HG03558 (cell line): ENCODE measurements around the gene AUH.
"Not testable (repeated sequence)": the region's sequence is repeated elsewhere in the genome, so short reads cannot be mapped to it uniquely, and the experiment has no call there.

Source experiments
- ATAC-seq: cut with Tn5 transposase; IDR thresholded peaks from one replicate; pipeline ENCODE4 v1.9.1; 2021; ENCODE audit warnings: moderate number of reproducible peaks; ENCODE audit not compliant: unreplicated experiment; ENCODE audit errors: extremely low read depth

Gene AUH, protein sequence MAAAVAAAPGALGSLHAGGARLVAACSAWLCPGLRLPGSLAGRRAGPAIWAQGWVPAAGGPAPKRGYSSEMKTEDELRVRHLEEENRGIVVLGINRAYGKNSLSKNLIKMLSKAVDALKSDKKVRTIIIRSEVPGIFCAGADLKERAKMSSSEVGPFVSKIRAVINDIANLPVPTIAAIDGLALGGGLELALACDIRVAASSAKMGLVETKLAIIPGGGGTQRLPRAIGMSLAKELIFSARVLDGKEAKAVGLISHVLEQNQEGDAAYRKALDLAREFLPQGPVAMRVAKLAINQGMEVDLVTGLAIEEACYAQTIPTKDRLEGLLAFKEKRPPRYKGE

DNA sequence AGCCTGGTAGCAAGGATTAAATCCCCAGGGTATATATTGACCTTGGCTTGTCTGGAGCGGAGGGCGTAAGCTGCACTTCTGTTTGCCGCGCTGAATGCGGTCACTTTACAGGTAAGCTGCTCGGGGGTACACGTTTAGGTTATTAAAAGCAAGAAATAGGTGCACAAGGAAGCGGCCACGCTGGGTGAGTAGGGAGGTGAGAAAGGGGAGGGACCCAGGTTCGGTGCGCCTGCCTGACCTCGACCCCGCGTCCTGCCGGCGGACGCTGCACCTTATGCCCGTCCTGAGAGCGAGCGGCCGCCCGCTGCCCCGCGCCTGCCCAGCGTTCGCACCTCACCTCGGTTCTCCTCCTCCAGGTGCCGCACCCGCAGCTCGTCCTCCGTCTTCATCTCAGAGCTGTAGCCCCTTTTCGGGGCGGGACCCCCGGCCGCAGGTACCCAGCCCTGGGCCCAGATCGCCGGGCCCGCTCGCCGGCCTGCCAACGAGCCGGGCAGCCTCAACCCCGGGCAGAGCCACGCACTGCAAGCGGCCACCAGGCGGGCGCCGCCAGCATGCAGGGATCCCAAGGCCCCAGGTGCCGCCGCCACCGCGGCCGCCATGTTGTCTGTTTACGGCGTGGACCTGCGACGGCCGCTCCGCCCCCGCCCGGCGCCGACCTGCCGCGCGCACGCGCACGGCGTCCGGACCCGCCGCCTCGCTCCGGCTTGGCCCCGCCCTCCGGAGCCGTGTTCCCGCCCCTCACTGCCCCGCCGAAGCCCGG lies at the start of gene AUH:
Gene AUH (minus strand): TSS at position 628 of the 760 bp plus-strand sequence. CDS start 29 bp downstream, at position 599.
- ATAC-seq = peak; percentile 47

- ATAC-seq = no peak
Measured at GRCh38 chr9:91411096-91411771, 49.5 kb upstream of the AUH start.

- no peak for ATAC-seq
Measured at GRCh38 chr9:91410161-91410560, 48.4 kb upstream of the AUH start.

GRCh38 chr9:91408475-91408874 lies 46.8 kb upstream of the AUH start:
- no peak for ATAC-seq

DNA sequence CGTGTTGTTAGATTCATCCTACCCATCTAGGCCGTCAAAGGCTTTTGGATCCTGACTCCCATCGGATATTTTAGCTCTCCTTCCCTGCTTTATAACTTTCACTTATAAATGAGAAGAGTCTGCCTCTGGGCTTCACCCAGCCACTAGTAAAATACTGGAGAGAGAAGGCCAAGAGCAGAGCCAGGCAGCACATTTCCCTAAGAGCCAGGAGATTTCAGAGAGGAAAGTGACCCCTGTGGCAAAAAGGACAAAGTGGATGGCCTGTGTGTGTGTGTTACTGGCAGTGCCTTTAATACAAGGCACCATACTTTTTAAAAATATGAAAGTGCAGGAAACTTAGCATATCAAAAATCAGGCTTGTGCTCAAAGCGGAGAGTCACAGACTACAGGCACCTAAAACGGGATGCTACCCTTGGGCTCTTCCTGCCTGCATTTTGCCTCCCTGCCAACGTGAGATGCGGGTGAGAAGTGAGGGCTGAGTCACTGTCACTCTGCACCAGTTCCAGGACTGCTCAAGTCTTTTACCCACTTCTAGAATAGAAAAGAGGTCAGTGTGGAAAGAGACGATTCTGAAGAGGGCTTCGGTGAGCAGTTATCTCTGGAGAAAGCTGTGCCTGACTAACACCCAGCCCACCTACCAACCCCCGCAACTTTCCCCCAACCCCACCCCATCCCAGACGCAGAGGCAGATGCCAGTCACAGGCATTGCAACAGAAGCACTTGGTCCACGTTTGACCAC lies 46.0 kb upstream of the AUH start:
- ATAC-seq = no peak

- ATAC-seq = no peak
Measured at GRCh38 chr9:91405343-91406077, 43.8 kb upstream of the AUH start.

DNA sequence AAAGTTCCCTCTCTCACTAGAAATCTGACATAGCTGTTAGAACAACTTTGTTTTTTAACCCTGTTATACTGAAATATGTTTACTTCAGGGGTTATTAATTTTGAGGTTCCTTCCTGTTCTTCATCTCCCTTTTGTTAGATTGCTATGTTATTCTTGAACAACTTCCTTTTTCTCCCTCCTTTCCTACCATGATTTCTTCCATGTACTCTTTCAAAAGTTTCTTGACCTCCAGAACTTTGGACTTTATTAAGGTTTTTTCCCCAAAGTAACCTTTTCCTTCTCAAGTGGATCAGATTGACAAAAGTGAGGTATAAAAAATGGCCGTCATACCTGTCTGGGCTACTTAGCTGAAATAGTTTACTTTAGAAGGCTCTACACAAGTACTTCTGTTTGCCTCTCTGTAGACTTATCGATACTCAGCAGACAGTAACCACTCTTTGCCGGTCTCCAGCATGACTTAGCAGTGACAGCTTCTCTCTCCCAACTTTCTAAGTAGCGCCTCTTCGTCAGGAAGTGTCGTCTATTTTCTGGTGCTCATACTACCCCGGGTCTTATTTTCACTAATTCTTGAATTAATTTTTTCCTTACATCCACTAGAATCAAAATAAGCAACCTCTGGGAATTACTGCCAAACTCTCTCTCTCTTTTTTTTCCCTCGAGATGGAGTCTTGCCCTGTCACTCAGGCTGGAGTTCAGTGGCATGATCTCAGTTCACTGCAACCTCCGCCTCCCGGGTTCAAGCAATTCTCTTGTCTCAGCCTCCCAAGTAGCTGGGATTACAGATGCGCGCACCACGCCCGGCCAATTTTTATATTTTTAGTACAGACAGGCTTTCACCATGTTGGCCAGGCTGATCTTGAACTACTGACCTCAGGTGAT lies 42.2 kb upstream of the AUH start:
- ATAC-seq = no peak

DNA sequence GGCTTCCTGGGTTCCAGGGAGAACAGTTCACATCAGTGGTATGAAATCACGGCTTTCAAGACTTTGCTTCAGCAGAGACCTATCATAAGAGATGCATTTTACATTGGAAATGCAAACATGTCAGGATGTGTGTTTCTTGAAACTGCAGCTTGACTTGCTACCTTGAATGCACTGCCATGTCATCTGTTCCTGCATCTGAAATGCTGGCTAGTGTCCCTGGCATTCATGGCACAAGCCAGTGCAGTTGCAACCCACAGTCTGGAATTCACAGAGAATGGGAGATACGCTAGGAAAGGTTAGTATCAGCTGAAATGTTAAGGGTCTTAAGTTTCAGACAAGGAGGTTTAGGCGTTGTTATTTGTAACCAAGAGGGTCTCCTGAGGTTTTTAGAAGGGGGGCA lies 37.2 kb upstream of the AUH start:
- ATAC-seq = no peak

DNA sequence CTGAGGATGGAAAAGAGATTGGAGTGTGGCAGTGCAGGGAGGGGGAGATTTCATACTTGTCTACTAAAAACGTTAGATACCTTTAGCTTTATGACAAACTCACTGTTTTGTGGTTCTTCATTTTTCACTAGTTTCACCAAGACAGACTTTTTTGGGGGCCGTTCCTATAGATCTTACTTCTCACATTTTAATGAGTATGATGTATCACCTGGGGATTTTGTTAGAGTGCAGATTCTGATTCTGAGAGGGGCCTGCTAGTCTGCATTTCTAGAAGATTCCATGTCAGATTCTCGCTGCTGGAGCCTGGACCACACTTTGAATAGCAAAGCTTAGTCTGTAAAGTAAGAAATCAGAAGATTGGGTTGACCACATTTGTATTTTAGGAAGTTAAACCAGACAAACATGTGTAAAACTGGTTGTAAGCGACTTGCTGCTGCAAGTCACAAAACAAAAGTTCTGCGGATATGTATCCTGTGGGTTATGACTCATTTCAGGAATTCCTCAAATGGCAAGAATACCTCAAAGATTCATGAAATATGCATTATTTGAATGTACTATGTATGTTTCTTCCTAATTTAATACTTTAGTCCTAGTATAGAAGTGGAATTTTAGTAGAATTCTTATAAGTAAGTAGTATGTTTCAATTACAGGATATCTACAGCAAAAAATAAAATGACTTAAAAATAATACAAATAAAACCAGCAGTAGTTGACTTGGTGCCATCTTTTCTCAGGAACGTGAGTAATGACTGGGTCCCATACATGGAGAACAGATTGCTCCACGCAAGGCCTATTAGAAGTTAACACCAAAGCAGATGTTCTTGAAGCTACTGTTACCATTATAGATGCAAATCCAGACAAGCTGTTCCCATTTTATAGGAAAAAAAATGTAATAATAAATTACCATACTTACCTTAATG lies 34.1 kb upstream of the AUH start:
- no peak for ATAC-seq

DNA sequence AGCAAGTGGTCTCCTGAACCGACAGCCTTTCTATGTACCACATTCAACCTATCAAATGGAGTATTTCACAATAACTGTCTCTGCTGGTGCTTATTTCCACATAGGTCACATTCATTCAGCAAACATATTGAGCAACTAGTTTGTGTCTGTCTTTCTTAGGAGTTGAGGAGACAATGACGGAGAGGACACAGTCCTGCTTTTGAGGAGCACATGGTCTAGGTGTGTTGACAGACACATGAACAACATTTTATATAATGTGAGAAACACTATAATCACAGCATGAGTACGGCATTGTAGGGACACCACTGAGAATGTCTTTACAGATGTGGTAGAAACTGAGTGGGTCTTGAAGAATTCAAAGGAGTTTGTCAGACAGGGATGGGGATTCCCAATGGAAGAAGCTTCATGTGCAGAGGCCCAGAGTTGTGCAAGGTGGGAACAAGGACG lies 33.4 kb upstream of the AUH start:
- ATAC-seq = no peak

- no peak for ATAC-seq
Measured at GRCh38 chr9:91393826-91394225, 32.1 kb upstream of the AUH start.

GRCh38 chr9:91392435-91392834 lies 30.7 kb upstream of the AUH start:
- no peak for ATAC-seq

DNA sequence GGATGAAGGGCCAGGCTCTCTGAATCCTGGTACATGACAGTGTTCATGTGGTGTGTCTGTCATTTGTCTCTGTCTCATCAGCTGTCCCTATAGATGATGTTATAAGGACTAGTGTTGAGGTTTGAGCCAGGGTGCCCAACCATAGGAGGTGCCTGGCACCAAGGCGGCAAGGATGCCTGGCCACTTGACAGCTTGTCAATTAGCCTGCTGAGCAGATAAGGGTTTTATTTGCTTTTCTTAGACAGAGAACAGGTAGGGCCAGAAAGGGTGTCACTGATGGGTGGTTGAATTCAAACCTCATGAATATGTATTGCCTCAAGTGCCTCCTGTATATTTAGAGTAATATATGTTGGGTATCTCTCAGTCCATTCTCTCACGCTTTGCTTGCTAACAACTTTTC lies 30.1 kb upstream of the AUH start:
- ATAC-seq = no peak

DNA sequence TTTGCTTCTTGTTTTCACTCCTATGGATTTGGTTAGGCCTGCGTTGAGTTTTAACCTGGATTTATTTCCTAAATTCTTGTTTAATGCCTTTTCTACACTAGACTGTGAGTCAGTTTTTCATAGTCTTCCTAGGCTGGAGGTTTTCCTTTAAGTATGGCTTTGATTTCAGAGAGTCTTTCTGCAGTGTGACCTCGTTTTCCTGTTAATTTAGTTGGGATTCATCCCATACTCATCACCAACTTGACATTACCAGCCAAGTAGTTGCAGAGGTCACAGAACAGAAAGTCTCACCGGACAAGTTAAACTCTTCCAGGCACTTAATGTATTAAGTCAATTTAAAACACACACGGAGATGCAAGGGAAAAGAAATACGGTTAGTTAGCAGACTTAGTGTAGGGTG lies 29.7 kb upstream of the AUH start:
- ATAC-seq = no peak

DNA sequence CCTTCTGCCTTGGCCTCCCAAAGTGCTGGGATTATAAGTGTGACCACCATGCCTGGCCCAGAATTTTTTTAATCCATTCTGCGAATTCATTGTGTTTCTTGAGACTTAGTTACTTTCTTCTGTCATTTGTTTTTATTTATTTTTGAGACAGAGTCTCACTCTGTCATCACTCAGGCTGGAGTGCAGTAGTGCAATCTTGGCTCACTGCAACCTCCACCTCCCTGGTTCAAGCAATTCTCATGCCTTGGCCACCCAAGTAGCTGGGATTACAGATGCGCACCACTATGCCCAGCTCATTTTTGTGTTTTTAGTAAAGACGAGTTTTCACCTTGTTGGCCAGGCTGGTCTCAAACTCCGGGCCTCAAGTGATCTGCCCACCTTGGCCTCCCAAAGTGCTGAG lies 28.0 kb upstream of the AUH start:
- not testable (repeated sequence) for ATAC-seq

DNA sequence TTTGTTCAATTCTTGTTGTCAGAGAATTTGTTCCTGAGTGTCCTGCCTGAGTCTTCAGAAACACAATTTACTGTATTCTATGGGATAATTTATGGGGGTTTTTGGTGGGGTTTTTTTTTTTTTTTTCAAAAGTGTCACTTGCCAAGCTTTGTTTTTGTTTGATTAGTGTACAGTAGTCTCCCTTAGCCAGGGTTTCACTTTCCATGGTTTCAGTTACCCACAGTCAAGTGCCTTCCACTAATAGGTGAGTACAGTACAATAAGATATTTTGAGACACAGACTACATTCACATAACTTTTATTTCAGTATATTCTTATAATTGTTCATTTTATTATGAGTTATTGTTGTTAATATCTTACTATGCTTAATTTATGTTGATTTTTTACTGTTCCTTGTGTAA lies 25.0 kb upstream of the AUH start:
- no peak for ATAC-seq

DNA sequence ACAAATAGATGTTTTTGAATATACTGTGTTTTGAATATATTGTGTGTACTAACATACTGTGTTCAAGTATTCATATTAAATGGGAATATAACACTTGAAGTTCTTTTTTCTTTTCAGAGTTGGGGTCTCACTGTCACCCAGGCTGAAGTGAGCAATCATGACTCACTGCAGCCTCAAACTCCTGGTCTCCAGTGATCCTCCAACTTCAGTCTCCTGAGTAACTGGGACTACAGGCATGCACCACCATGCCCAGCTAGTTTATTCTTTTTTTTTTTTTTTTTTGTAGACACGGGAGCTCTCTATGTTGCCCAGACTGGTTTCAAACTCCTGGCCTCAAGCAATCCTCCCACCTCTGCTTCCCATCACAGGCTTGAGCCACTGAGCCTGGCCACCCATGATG lies 23.2 kb upstream of the AUH start:
- no peak for ATAC-seq

- no peak for ATAC-seq
Measured at GRCh38 chr9:91383577-91383976, 21.9 kb upstream of the AUH start.
